Liver (tissue), 9 donors: ENCODE results near the gene TMEM106B. TPM values are rescaled to one million over a fixed set of nuclear protein-coding genes. Genes with fewer than 3 reads are reported as not detected.

Experiments used
- DNase-seq: peaks from one replicate; pipeline ENCODE4 v3.0.0-alpha.2; 2017; ENCODE audit warnings: low spot score
- H3K27ac ChIP-seq, 2 donors: one replicate each; pipeline ENCODE4 v1.7.0; 2013; ENCODE audit warnings: inconsistent platforms in 2 of 2, low read length in 2 of 2, control low read depth in 1 of 2, low read depth in 1 of 2, mild to moderate bottlenecking in 1 of 2
- H3K27me3 ChIP-seq, 4 donors: one replicate each; pipeline versions ENCODE4 v1.6.1 to v1.7.0; 2013; ENCODE audit warnings: low read length in 3 of 4, inconsistent platforms in 1 of 4, mild to moderate bottlenecking in 1 of 4, moderate library complexity in 1 of 4; ENCODE audit not compliant: control insufficient read depth in 4 of 4, insufficient read depth in 4 of 4
- H3K36me3 ChIP-seq, 4 donors: one replicate each; pipeline versions ENCODE4 v1.6.1 to v1.7.0; 2013; ENCODE audit warnings: low read length in 3 of 4, mild to moderate bottlenecking in 3 of 4, low read depth in 1 of 4, moderate library complexity in 1 of 4; ENCODE audit not compliant: control insufficient read depth in 4 of 4, insufficient read depth in 3 of 4
- H3K4me1 ChIP-seq, 4 donors: one replicate each; pipeline versions ENCODE4 v1.6.1 to v1.7.0; 2013; ENCODE audit warnings: low read length in 3 of 4, mild to moderate bottlenecking in 3 of 4, moderate library complexity in 1 of 4; ENCODE audit not compliant: control insufficient read depth in 4 of 4, insufficient read depth in 4 of 4
- H3K4me3 ChIP-seq, 3 donors: one replicate each; pipeline versions ENCODE4 v1.6.1 to v1.7.0; 2013; ENCODE audit warnings: low read length in 3 of 3, control low read depth in 1 of 3, low read depth in 1 of 3, mild to moderate bottlenecking in 1 of 3
- H3K9ac ChIP-seq, 2 donors: one replicate each; pipeline ENCODE4 v1.7.0; 2013; ENCODE audit warnings: low read length in 2 of 2, mild to moderate bottlenecking in 2 of 2, moderate library complexity in 2 of 2, control low read depth in 1 of 2, low read depth in 1 of 2
- H3K9me3 ChIP-seq, 4 donors: one replicate each; pipeline versions ENCODE4 v1.6.1 to v1.7.0; 2013; ENCODE audit warnings: low read length in 3 of 4; ENCODE audit not compliant: control insufficient read depth in 4 of 4
- ATF3 ChIP-seq: IDR thresholded peaks from 2 replicates; pipeline ENCODE4 v1.6.1; 2016; ENCODE audit warnings: antibody characterized with exemption
- CTCF ChIP-seq: fragments of 150-350 bp; IDR thresholded peaks from 2 replicates; pipeline ENCODE4 v1.5.1; 2017; ENCODE audit warnings: improper control_type of control experiment, low read depth, low read length; ENCODE audit not compliant: missing input control
- EGR1 ChIP-seq, 2 donors: IDR thresholded peaks; 2 replicates each; pipeline ENCODE4 v1.6.1; 2016 to 2018; ENCODE audit warnings: antibody characterized with exemption in 2 of 2, low read depth in 2 of 2
- FOXA1 ChIP-seq: IDR thresholded peaks from 2 replicates; pipeline ENCODE4 v1.6.1; 2016; ENCODE audit warnings: antibody characterized with exemption
- FOXA2 ChIP-seq: IDR thresholded peaks from 2 replicates; pipeline ENCODE4 v1.6.1; 2016; ENCODE audit warnings: antibody characterized with exemption
- GABPA ChIP-seq, 2 donors: IDR thresholded peaks in 1 of 2; conservative IDR thresholded peaks in 1 of 2; 2 replicates each; pipeline ENCODE4 v1.6.1; 2016; ENCODE audit warnings: antibody characterized with exemption in 2 of 2, mild to moderate bottlenecking in 1 of 2, moderate library complexity in 1 of 2
- HNF4A ChIP-seq, 2 donors: conservative IDR thresholded peaks; 2 replicates each; pipeline ENCODE4 v1.6.1; 2016; ENCODE audit warnings: antibody characterized with exemption in 2 of 2, mild to moderate bottlenecking in 2 of 2
- JUND ChIP-seq, 2 donors: IDR thresholded peaks; 2 replicates each; pipeline ENCODE4 v1.6.1; 2016; ENCODE audit warnings: antibody characterized with exemption in 2 of 2
- MAX ChIP-seq: IDR thresholded peaks from 2 replicates; pipeline ENCODE4 v1.6.1; 2016; ENCODE audit warnings: antibody characterized with exemption
- RAD21 ChIP-seq, 2 donors: IDR thresholded peaks; 2 replicates each; pipeline ENCODE4 v1.6.1; 2016; ENCODE audit warnings: antibody characterized with exemption in 2 of 2, mild to moderate bottlenecking in 2 of 2
- REST ChIP-seq: IDR thresholded peaks from 2 replicates; pipeline ENCODE4 v1.6.1; 2016; ENCODE audit warnings: antibody characterized with exemption, mild to moderate bottlenecking
- RXRA ChIP-seq, 2 donors: IDR thresholded peaks; 2 replicates each; pipeline ENCODE4 v1.6.1; 2017 to 2018; ENCODE audit warnings: antibody characterized with exemption in 2 of 2, mild to moderate bottlenecking in 1 of 2
- SP1 ChIP-seq: IDR thresholded peaks from 2 replicates; pipeline ENCODE4 v1.6.1; 2018; ENCODE audit warnings: antibody characterized with exemption, mild to moderate bottlenecking
- TAF1 ChIP-seq: conservative IDR thresholded peaks from 2 replicates; pipeline ENCODE4 v1.6.1; 2016; ENCODE audit warnings: antibody characterized with exemption, mild to moderate bottlenecking
- YY1 ChIP-seq: IDR thresholded peaks from 2 replicates; pipeline ENCODE4 v1.6.1; 2016; ENCODE audit warnings: antibody characterized with exemption, mild to moderate bottlenecking
- ZBTB33 ChIP-seq: IDR thresholded peaks from 2 replicates; pipeline ENCODE4 v1.6.1; 2016; ENCODE audit warnings: antibody characterized with exemption
- WGBS: extraction: QIAGEN DNeasy Blood & Tissue Kit; methylation state at CpG from one replicate; pipeline ENCODE4 v1.1.7; 2013; 5-methylcytosine and 5-hydroxymethylcytosine counted together
- polyA plus RNA-seq, 2 donors: library from polyadenylated mRNA; stranded (reverse) in 1 of 2; unstranded in 1 of 2; fragments of 200-250 nt in 1 of 2; fragments of >200 nt in 1 of 2; fragmentation: Nextera tagmentation in 1 of 2; extraction: Ambion mirVana in 1 of 2; gene quantifications; one replicate each; pipeline versions ENCODE4 v1.2.1 to v1.2.3, GENCODE V29; 2013 to 2015
- total RNA-seq, 2 donors: library from RNA; depleted of rRNA; stranded (reverse); fragments of >200 nt; gene quantifications; one replicate each; pipeline ENCODE4 v1.2.3, GENCODE V29; 2014
- donor health status: healthy.
- donor health status: healthy.
- donor health status: healthy.
- donor health status: healthy.
- donor health status: healthy.

The TMEM106B gene
- total and polyA plus RNA-seq, 4 donors = 18.6 to 70.2 (median 27.2) TPM

- no peaks in the 10 kb centered on the region for H3K27me3 ChIP-seq
- DNase-seq = no peak
- H3K4me3 ChIP-seq = no peak overlapping the region
- no peaks in the 10 kb centered on the region for H3K4me1 ChIP-seq
- H3K9me3 ChIP-seq = no peaks in the 10 kb centered on the region
- H3K9ac ChIP-seq = no peak overlapping the region
- 84% methylated on average over 3 of the region's 3 CpGs for WGBS
- TF ChIP-seq MAX (no peak), ATF3 (no peak), EGR1 (IDR thresholded peaks at IDR 0.05; ENCODE audit: low read depth in 2 of 2) (no peak), RAD21 (IDR thresholded peaks at IDR 0.05) (no peak), TAF1 (no peak), CTCF (no peak), SP1 (no peak), YY1 (no peak), ZBTB33 (no peak), REST (no peak), JUND (IDR thresholded peaks at IDR 0.05) (no peak), FOXA1 (no peak), FOXA2 (no peak), HNF4A (conservative IDR thresholded peaks at IDR 0.05) (no peak), GABPA (IDR thresholded peaks at IDR 0.05 in 1 of 2, conservative IDR thresholded peaks at IDR 0.05 in 1 of 2) (no peak), RXRA (IDR thresholded peaks at IDR 0.05) (no peak)
- H3K27ac ChIP-seq = no peak overlapping the region
- peaks cover 0 to 9% (median 7%) of the 10 kb centered on the region in 4 donors for H3K36me3 ChIP-seq
Measured at GRCh38 chr7:12239806-12240205, 28.7 kb downstream of the TMEM106B start.

- WGBS = 79% methylated on average over 3 of the region's 3 CpGs
- no peak for DNase-seq
- no peaks in the 10 kb centered on the region for H3K36me3 ChIP-seq
- peak; percentile 55 to 69 for TF ChIP-seq RAD21 (IDR thresholded peaks at IDR 0.05)
- TF ChIP-seq YY1 = no peak
- TF ChIP-seq HNF4A (conservative IDR thresholded peaks at IDR 0.05) = no peak
- peak; percentile 35 for TF ChIP-seq CTCF
- H3K27me3 ChIP-seq = no peaks in the 10 kb centered on the region
- no peaks in the 10 kb centered on the region for H3K9me3 ChIP-seq
- H3K9ac ChIP-seq = no peak overlapping the region
- no peak overlapping the region for H3K27ac ChIP-seq
- H3K4me1 ChIP-seq = no peaks in the 10 kb centered on the region
- H3K4me3 ChIP-seq = no peak overlapping the region
Measured at GRCh38 chr7:12244129-12244528, 33.0 kb downstream of the TMEM106B start.
